ENCODE measurements around the gene TMEM131. TPM values are rescaled to one million over a fixed set of nuclear protein-coding genes. Genes with fewer than 3 reads are reported as not detected.

TMEM131 gene
- total RNA-seq, 1 donor, result 30.0 TPM

DNA sequence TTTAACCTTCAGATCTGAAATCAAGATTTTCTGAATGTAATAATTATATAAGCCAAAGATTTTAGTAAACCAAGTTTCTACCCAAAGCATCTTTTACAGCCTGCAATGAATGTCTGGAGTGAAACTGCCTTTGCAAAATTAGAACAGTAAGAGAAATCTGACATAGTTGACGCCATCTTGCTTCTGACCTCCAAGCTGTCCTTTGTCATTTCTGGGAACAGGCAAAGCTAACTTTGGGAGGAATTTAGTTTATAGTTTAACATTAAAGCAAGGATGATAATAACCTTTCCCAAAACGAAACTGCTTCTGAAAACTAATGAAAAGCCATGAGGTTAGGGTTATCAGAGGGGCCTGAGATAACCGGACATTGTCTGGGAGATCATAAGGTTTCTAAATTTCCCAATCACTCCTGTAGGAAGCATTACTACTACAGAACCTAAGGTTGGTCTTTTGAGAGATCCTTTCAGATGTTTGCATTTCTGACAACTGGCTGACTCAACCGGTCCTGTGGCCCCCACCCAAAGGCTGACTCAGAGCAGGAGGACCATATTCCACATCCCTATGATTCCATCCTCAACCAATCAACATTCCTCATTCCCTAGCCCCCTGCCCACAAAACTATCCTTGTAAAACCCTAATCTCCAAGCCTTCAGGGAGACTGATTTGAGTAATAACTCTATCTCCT, 124.5 kb downstream of the TMEM131 start:
- H3K79me2 ChIP-seq (ENCODE audit: insufficient read depth, low read length), result peaks cover 36% of the 10 kb centered on the region

DNA sequence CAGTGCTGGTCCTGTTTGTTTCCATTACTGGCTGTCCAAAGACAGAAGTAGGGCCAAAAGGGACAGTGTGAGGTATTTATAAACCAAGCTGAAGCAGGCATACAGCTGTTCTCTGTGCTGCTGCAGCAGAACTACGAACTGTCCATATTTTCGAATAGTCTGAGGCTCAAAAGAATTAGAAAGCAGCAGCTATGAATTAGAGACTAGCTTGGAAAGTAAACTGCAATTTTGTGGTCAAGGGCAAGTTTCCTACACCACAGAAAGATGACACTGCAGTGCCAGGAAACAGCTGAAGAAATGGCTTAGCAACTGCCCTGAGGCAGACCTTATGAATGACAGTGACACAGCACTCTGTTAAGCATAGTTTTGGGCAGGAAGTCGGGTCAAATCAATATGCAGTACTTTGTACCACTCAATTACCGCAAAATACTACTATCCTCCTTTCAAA, 125.3 kb downstream of the TMEM131 start:
- peak overlapping the region; percentile 53 for H3K4me2 ChIP-seq (ENCODE audit: insufficient read depth, low read length)
- TF ChIP-seq, protein P1, sequence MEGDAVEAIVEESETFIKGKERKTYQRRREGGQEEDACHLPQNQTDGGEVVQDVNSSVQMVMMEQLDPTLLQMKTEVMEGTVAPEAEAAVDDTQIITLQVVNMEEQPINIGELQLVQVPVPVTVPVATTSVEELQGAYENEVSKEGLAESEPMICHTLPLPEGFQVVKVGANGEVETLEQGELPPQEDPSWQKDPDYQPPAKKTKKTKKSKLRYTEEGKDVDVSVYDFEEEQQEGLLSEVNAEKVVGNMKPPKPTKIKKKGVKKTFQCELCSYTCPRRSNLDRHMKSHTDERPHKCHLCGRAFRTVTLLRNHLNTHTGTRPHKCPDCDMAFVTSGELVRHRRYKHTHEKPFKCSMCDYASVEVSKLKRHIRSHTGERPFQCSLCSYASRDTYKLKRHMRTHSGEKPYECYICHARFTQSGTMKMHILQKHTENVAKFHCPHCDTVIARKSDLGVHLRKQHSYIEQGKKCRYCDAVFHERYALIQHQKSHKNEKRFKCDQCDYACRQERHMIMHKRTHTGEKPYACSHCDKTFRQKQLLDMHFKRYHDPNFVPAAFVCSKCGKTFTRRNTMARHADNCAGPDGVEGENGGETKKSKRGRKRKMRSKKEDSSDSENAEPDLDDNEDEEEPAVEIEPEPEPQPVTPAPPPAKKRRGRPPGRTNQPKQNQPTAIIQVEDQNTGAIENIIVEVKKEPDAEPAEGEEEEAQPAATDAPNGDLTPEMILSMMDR (IDR thresholded peaks at IDR 0.05; ENCODE audit: extremely low read depth, low read depth, low read length), result no peak

More for the DNA sequence above, 124.5 kb downstream of the TMEM131 start:
- peak; percentile 71 for DNase-seq (ENCODE audit: insufficient read length, low spot score, missing footprints)
- no peaks in the 10 kb centered on the region for H3K36me3 ChIP-seq (ENCODE audit: insufficient read depth, low read length)
- TF ChIP-seq, protein P1 (IDR thresholded peaks at IDR 0.05; ENCODE audit: extremely low read depth, low read depth, low read length), result no peak
- H2AFZ ChIP-seq (ENCODE audit: low read length), result no peak overlapping the region
- H4K20me1 ChIP-seq (ENCODE audit: insufficient read depth, low read length), result no peaks in the 10 kb centered on the region
- no peaks in the 10 kb centered on the region for H3K27me3 ChIP-seq (ENCODE audit: insufficient read depth, low read length)
- H3K4me1 ChIP-seq (ENCODE audit: insufficient read depth, low read length), result peaks cover 36% of the 10 kb centered on the region
- H3K27ac ChIP-seq (ENCODE audit: low read depth, low read length), result peak overlapping the region; percentile 83
- peak overlapping the region; percentile 30 for H3K4me3 ChIP-seq (ENCODE audit: insufficient read depth, low read length)
- H3K9me3 ChIP-seq (ENCODE audit: low read depth, low read length), result no peaks in the 10 kb centered on the region
- peak overlapping the region; percentile 53 for H3K4me2 ChIP-seq (ENCODE audit: insufficient read depth, low read length)

DNA sequence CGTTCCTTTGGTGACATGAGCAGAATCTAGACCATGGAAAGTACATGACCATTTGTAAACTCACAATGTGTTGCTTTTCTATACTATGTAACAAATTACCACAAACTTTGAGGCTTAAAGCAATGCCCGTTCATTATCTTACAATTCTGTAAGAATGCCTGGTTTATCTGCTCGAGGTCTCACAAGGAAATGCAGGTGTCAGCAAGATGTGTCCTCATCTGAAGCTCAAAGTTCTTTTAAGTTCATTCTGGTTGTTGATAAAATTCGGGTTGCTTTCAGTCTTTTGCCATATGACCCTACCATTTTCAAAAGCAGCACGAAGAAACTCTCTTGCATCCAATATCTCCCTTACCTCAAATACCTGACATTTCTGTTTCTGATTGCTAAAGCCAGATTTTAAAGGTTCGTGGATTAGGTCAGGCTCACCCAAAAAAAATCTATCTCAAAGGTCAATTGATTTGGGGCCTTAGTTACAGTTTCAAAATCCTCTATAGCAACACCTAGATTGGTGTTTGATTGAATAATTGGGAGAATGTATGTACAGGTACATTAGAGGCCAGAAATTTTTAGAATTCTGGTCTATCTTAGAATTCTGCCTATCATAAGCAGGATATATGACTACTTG, 125.9 kb downstream of the TMEM131 start:
- Histone ChIP-seq H3K27me3 (ENCODE audit: insufficient read depth, low read length) (no peaks in the 10 kb centered on the region), H3K27ac (ENCODE audit: low read depth, low read length) (peak overlapping the region; percentile 83), H2AFZ (ENCODE audit: low read length) (no peak overlapping the region), H3K4me1 (ENCODE audit: insufficient read depth, low read length) (peaks cover 36% of the 10 kb centered on the region), H4K20me1 (ENCODE audit: insufficient read depth, low read length) (no peaks in the 10 kb centered on the region), H3K4me3 (ENCODE audit: insufficient read depth, low read length) (peak overlapping the region; percentile 15), H3K4me2 (ENCODE audit: insufficient read depth, low read length) (peak overlapping the region; percentile 53), H3K36me3 (ENCODE audit: insufficient read depth, low read length) (no peaks in the 10 kb centered on the region), H3K9me3 (ENCODE audit: low read depth, low read length) (no peaks in the 10 kb centered on the region), H3K79me2 (ENCODE audit: insufficient read depth, low read length) (peaks cover 33% of the 10 kb centered on the region)
- DNase-seq (ENCODE audit: insufficient read length, low spot score, missing footprints), result no peak
- TF ChIP-seq, protein P1 (IDR thresholded peaks at IDR 0.05; ENCODE audit: extremely low read depth, low read depth, low read length), result no peak

More for the DNA sequence above, 125.3 kb downstream of the TMEM131 start:
- H3K27me3 ChIP-seq (ENCODE audit: insufficient read depth, low read length), result no peaks in the 10 kb centered on the region
- peak overlapping the region; percentile 15 for H3K4me3 ChIP-seq (ENCODE audit: insufficient read depth, low read length)
- no peaks in the 10 kb centered on the region for H3K9me3 ChIP-seq (ENCODE audit: low read depth, low read length)
- no peak overlapping the region for H2AFZ ChIP-seq (ENCODE audit: low read length)
- DNase-seq (ENCODE audit: insufficient read length, low spot score, missing footprints), result peak; percentile 17
- H3K79me2 ChIP-seq (ENCODE audit: insufficient read depth, low read length), result peaks cover 33% of the 10 kb centered on the region
- peak overlapping the region; percentile 83 for H3K27ac ChIP-seq (ENCODE audit: low read depth, low read length)
- H3K36me3 ChIP-seq (ENCODE audit: insufficient read depth, low read length), result no peaks in the 10 kb centered on the region
- H4K20me1 ChIP-seq (ENCODE audit: insufficient read depth, low read length), result no peaks in the 10 kb centered on the region
- peaks cover 36% of the 10 kb centered on the region for H3K4me1 ChIP-seq (ENCODE audit: insufficient read depth, low read length)

Data from osteoblast (primary cell).